Effector CD4-positive, alpha-beta T cell (primary cell): ENCODE data around the gene RHOBTB1.
"Not testable (repeated sequence)": the region's sequence is repeated elsewhere in the genome, so short reads cannot be mapped to it uniquely, and the experiment has no call there.

Source experiments
- DNase-seq: peaks from one replicate; pipeline ENCODE4 v3.0.0-alpha.2; 2020

Gene RHOBTB1

GRCh38 chr10:60940446-60940845 lies 3.5 kb downstream of the RHOBTB1 start:
- DNase-seq: no peak

- DNase-seq: no peak
Measured at GRCh38 chr10:60937784-60938654, 6.0 kb downstream of the RHOBTB1 start.

GRCh38 chr10:60937022-60937421 lies 7.0 kb downstream of the RHOBTB1 start:
- DNase-seq: no peak

GRCh38 chr10:60934215-60935175 lies 9.5 kb downstream of the RHOBTB1 start:
- no peak for DNase-seq

GRCh38 chr10:60932756-60933155 lies 11.2 kb downstream of the RHOBTB1 start:
- no peak for DNase-seq

GRCh38 chr10:60930237-60930636 lies 13.7 kb downstream of the RHOBTB1 start:
- DNase-seq: no peak

- no peak for DNase-seq
Measured at GRCh38 chr10:60921633-60922032, 22.4 kb downstream of the RHOBTB1 start.

GRCh38 chr10:60920479-60920878 lies 23.5 kb downstream of the RHOBTB1 start:
- DNase-seq: no peak

- no peak for DNase-seq
Measured at GRCh38 chr10:60919551-60919950, 24.4 kb downstream of the RHOBTB1 start.

GRCh38 chr10:60917331-60918280 lies 26.4 kb downstream of the RHOBTB1 start:
- DNase-seq: no peak

- no peak for DNase-seq
Measured at GRCh38 chr10:60916025-60916424, 28.0 kb downstream of the RHOBTB1 start.

- DNase-seq: no peak
Measured at GRCh38 chr10:60914690-60915141, 29.3 kb downstream of the RHOBTB1 start.

- no peak for DNase-seq
Measured at GRCh38 chr10:60913657-60914056, 30.3 kb downstream of the RHOBTB1 start.

GRCh38 chr10:60913071-60913470 lies 30.9 kb downstream of the RHOBTB1 start:
- DNase-seq: no peak

GRCh38 chr10:60911715-60912114 lies 32.3 kb downstream of the RHOBTB1 start:
- no peak for DNase-seq

- DNase-seq: no peak
Measured at GRCh38 chr10:60911216-60911615, 32.8 kb downstream of the RHOBTB1 start.

- DNase-seq: no peak
Measured at GRCh38 chr10:60910543-60910942, 33.4 kb downstream of the RHOBTB1 start.

- DNase-seq: no peak
Measured at GRCh38 chr10:60908896-60909295, 35.1 kb downstream of the RHOBTB1 start.

GRCh38 chr10:60908031-60908430 lies 36.0 kb downstream of the RHOBTB1 start:
- DNase-seq: no peak

GRCh38 chr10:60907236-60907635 lies 36.7 kb downstream of the RHOBTB1 start:
- DNase-seq: no peak

- DNase-seq: not testable (repeated sequence)
Measured at GRCh38 chr10:60906825-60907224, 37.2 kb downstream of the RHOBTB1 start.

- no peak for DNase-seq
Measured at GRCh38 chr10:60906411-60906810, 37.6 kb downstream of the RHOBTB1 start.
